Right hindlimb (tissue), 1 donor: ENCODE data around the gene DMBX1.

Experiments used
- DNase-seq: peaks from one replicate; pipeline ENCODE4 v3.0.0-alpha.2; 2018

Gene DMBX1

GRCh38 chr1:46461017-46461808 lies 28.4 kb upstream of the DMBX1 start:
- no peak for DNase-seq

DNA sequence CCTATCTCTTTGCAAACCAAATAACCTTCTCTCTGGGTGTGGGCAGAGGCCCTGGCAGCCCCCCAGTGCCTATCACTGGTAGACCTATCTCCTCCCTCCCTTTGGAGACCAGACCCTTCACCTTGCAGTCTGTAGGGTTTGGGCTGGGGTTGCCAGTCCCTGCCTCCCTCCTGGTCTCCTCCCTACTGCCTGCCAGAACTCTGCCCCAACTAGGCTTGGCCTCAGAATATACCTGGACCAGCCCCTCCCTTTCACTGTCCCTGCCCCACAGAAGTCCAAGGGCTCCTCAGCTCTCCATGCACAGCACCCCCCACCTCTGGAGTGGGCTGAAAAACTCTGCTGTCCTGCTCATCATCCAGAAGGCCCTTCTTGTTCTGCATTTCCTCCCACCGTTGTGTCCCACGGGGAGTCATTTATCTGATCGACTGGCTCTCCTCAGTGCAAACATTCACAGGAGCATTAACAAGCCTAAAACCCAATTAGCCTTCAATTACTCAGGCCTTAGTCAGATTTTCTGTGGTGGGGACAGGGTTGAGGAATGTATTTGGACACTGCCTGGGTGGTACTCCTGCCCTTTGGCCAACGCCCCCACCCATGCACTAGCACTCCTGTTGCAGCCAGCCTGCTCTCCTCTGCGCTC lies 27.7 kb upstream of the DMBX1 start:
- DNase-seq = no peak

DNA sequence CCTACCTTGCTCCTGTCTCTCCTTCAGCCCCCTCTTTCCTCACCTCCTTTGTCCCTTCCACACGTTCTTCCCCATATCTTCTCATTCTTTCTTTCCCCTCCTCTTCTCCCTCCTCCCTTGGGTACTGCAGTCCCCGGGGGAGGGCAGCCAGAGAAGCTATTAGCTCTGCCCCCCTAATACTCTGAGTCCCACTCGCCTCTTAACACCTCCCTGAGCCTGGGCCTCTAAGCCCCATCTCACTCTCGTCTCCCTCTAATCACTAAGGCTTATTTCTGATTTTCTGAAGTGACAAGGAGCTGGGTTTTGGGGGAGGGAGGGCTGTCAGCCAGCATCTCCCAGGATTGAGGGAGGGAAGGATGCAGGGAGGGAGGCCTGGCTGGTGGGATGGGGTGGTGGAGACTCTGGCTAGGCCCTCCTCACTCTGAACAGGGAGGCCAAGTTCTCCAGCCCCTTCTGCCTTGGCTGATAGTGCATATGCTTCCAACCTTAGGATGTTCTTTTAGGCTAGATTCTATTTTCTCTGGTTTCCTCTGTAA lies 25.6 kb upstream of the DMBX1 start:
- no peak for DNase-seq

DNA sequence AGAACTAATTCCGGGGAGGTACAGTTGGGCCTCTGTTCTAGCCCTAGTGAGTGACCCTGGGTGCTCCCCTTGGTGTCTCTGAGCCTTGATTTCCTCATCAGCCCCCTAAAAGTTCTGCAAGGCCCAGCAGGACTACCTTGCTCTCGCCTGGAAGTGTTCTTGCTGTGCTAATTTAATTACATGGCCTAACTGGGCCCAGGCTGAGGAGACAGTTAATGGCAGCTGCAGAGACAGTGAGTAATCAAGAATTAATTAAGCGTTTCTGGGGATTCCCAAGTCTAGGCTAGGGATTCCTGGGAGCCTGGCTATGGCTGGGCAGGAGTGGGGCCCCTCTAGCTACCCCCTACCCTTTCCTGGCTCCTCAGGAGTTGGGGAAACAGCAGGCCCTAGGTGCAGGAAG lies 24.7 kb upstream of the DMBX1 start:
- no peak for DNase-seq

GRCh38 chr1:46465981-46466476 lies 23.6 kb upstream of the DMBX1 start:
- DNase-seq = no peak

- DNase-seq = peak; percentile 48
Observed at GRCh38 chr1:46466477-46467182, 23.0 kb upstream of the DMBX1 start.

DNA sequence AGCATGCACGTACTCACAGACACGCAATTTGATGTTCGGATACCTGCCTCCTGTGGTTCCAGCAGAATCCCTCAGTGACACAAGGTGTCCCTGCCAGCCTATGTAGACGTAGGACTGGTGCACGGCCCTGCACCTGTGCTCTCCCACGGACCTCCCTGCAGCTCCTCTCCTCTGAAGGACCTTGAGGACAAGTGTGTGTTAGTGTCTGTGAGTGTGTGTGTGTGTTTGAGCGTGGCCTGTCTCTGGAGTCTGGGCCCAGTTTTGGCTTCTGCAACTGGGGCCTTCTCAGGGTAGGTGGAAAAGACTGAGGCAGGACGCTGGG lies 22.5 kb upstream of the DMBX1 start:
- no peak for DNase-seq

- DNase-seq = no peak
Observed at GRCh38 chr1:46469881-46470280, 19.8 kb upstream of the DMBX1 start.

- DNase-seq = no peak
Observed at GRCh38 chr1:46471848-46472492, 17.7 kb upstream of the DMBX1 start.

- DNase-seq = no peak
Observed at GRCh38 chr1:46472498-46473181, 17.0 kb upstream of the DMBX1 start.

- DNase-seq = no peak
Observed at GRCh38 chr1:46473991-46474390, 15.6 kb upstream of the DMBX1 start.

GRCh38 chr1:46474570-46474969 lies 15.1 kb upstream of the DMBX1 start:
- DNase-seq = no peak

- no peak for DNase-seq
Observed at GRCh38 chr1:46476673-46477072, 13.0 kb upstream of the DMBX1 start.

DNA sequence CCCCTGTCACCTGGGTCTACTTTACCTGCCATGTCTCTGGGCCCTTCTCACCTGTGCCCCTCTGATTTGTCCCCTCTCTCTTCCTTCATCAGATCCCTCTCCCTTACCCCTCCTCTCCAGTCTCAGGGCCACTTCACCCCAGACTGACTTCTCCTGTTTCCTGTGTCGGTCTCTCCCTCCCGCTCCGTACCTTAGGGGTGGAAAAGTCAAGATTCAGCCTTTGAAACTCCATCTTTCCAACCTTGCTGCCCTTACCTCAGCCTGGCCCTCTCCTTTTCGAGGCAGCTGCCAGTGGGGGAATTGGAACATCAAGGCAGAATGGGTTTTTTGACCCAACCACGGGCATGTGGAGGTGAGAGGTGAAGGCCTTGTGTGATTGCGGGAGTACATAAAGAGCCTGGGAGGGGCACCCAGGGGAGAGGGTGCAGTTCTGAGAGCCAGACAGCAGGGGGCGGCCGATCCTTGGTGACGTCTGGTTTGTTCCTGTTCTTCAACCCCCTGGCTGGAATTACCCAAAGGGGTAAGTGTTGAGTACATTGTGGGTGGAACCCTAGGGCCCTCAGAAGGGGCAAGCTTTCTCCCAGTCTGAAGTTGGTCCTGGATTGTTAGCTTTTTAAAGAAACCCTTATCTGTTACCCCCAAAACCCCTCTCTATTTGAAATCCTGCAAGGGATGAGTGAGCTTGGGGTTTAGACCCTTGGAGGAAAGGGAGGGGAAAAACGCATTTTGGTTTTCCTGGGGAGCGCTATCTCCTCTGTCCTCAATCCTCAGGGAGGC lies 12.3 kb upstream of the DMBX1 start:
- peak; percentile 66 for DNase-seq

DNA sequence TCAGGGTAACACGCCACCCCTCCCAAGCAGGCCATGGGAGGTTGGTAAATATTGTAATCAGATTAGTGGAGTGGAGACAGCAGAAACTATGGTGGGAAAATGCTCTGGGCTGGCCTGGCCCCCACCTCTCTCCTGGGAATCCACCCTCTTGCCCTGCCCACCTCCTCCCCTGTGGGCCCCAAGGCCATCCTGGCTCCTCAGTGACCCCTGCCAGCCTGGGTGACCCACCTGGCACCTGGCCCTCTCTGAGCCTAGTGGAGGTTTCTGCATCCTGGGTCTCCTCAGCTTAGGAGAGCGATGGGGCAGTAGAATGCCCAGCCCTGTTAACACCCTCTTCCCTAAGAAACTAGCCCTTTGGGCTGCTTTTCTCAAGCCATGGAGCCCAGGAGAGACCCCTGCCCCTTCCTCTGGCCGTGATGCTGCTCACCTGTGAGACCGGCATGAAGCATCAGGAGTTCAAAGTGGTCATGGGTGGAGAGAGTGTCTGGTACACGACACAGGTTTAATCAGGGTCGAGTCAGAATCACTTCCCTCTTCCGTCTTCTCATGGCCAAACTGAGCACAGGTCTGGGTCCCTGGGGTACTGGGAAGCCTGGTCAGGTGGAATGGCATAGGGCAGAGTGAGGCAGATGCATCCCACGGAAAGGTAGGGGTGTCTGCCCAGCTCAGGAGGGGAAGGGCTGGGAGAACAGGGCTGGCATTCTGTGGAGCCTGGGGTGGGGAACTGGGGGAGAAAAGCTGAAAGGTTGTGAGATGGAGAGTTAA lies 10.7 kb upstream of the DMBX1 start:
- no peak for DNase-seq

DNA sequence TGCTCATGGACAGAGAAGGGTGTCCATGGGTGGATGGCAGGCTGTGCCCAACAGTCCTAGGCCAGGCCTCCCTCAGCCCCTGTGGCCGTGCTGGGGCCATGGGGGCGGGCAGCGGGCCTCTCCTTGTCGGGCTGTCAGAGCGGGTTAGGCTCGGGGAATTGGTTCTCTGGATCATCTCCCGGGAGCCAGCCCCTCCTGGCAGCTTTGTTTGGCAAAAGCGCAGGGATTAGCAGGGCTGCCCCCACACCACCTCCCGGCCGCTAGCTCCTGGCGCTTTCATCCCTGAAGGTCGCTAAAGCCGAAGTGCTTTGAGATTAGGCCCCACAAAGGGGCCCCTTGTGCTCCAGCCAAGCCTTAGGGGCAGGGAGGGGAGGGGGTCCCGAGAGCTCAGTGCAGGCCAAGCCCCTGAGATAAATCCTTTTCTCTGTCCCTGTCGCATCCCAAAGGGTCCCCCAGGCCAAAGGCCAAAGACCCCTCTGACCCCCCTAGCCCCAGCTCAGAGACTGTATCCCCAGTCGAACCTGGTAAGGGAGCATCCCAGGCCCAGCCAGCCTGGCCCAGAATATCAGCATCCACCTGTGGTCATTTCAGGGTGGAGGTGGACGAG lies 9.8 kb upstream of the DMBX1 start:
- no peak for DNase-seq

GRCh38 chr1:46480959-46481646 lies 8.5 kb upstream of the DMBX1 start:
- no peak for DNase-seq

GRCh38 chr1:46481961-46482360 lies 7.7 kb upstream of the DMBX1 start:
- no peak for DNase-seq

GRCh38 chr1:46483589-46483988 lies 6.0 kb upstream of the DMBX1 start:
- DNase-seq = no peak
